ENCODE measurements around the gene HNRNPH2.

DNA sequence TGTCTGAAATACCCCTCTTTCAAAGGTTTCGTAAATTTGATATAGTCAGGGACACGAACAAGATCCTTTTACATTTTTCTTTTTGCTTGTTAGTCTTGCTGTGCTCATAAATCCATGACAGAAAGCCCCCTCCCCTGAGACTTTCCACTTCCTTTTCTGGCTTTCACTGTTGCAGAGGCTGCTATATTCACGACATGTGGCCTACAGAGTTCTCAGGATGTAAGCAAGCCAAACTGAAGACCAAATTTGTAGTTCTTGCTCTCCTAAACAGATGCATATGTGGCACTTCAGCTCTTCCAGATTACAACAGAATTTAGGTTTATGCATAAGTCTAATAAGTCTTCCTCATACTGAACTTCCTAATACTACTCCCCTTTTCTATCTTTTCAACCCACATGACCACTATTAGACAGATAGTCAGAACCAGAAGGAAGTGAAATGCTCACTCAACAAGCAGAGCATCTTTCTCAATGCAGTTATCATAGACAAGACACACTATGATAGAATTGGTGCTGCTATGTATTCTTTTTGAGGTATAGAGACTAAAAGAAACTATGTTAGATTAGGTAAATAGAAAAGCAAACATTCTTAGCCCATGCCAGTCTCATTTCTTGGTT, 37.0 kb upstream of the HNRNPH2 start:
- TF ChIP-seq, protein P1, sequence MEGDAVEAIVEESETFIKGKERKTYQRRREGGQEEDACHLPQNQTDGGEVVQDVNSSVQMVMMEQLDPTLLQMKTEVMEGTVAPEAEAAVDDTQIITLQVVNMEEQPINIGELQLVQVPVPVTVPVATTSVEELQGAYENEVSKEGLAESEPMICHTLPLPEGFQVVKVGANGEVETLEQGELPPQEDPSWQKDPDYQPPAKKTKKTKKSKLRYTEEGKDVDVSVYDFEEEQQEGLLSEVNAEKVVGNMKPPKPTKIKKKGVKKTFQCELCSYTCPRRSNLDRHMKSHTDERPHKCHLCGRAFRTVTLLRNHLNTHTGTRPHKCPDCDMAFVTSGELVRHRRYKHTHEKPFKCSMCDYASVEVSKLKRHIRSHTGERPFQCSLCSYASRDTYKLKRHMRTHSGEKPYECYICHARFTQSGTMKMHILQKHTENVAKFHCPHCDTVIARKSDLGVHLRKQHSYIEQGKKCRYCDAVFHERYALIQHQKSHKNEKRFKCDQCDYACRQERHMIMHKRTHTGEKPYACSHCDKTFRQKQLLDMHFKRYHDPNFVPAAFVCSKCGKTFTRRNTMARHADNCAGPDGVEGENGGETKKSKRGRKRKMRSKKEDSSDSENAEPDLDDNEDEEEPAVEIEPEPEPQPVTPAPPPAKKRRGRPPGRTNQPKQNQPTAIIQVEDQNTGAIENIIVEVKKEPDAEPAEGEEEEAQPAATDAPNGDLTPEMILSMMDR (IDR thresholded peaks at IDR 0.05): no peak
- TF ChIP-seq POLR2A (IDR thresholded peaks at IDR 0.05): no peak

Data from tibial nerve (tissue), 3 donors.